Fibroblast of mammary gland (primary cell): ENCODE data around the gene DPYSL4.

Experiments
- DNase-seq: peaks from one replicate; pipeline ENCODE4 v3.0.0-alpha.2; 2010; ENCODE audit warnings: low read depth
- H3K4me3 ChIP-seq: 2 replicates; pipeline ENCODE4 v1.5.1; 2011; ENCODE audit warnings: low read depth, mild to moderate bottlenecking, low read length, moderate library complexity; ENCODE audit not compliant: control insufficient read depth
- CTCF ChIP-seq: conservative IDR thresholded peaks from 2 replicates; pipeline ENCODE4 v1.5.1; 2011; ENCODE audit warnings: low read depth, low read length, inconsistent platforms; ENCODE audit not compliant: control insufficient read depth, insufficient read depth

DPYSL4 gene

GRCh38 chr10:132194726-132195125, 8.0 kb downstream of the DPYSL4 start:
- no peak overlapping the region for H3K4me3 ChIP-seq
- no peak for TF ChIP-seq CTCF
- no peak for DNase-seq

- no peak overlapping the region for H3K4me3 ChIP-seq
- TF ChIP-seq CTCF: no peak
- no peak for DNase-seq
These were observed 8.8 kb downstream of the DPYSL4 start for GRCh38 chr10:132195366-132196075.

GRCh38 chr10:132196178-132197113, 9.7 kb downstream of the DPYSL4 start:
- DNase-seq: no peak
- no peak overlapping the region for H3K4me3 ChIP-seq
- no peak for TF ChIP-seq CTCF

- no peak overlapping the region for H3K4me3 ChIP-seq
- TF ChIP-seq CTCF: no peak
- no peak for DNase-seq
These were observed 10.7 kb downstream of the DPYSL4 start for GRCh38 chr10:132197271-132198067.

GRCh38 chr10:132198068-132198370, 11.3 kb downstream of the DPYSL4 start:
- no peak overlapping the region for H3K4me3 ChIP-seq
- no peak for DNase-seq
- no peak for TF ChIP-seq CTCF

GRCh38 chr10:132198381-132199181, 11.8 kb downstream of the DPYSL4 start:
- no peak overlapping the region for H3K4me3 ChIP-seq
- DNase-seq: no peak
- TF ChIP-seq CTCF: no peak
